ENCODE measurements around the gene PPP1R14B.

Gene PPP1R14B

GRCh38 chr11:64246871-64247728 is at the start of gene PPP1R14B:
Gene PPP1R14B, minus strand, starts transcription at chr11:64246943. Its CDS starts 270 bp downstream, at chr11:64246673.
- peak; percentile 82 for DNase-seq

GRCh38 chr11:64296236-64296635 is 49.5 kb upstream of the PPP1R14B start:
- no peak for DNase-seq

GRCh38 chr11:64295760-64296159 is 49.0 kb upstream of the PPP1R14B start:
- DNase-seq = no peak

GRCh38 chr11:64294774-64295173 is 48.0 kb upstream of the PPP1R14B start:
- DNase-seq = no peak

GRCh38 chr11:64292460-64293254 is 45.9 kb upstream of the PPP1R14B start:
- DNase-seq = no peak

- DNase-seq = no peak
Observed at GRCh38 chr11:64291752-64292459, 45.2 kb upstream of the PPP1R14B start.

- DNase-seq = no peak
Observed at GRCh38 chr11:64291262-64291751, 44.6 kb upstream of the PPP1R14B start, which contains the start of gene KCNK4. Gene KCNK4, plus strand, starts transcription at chr11:64291302. Its CDS starts 1,717 bp downstream, at chr11:64293019.

- no peak for DNase-seq
Observed at GRCh38 chr11:64290352-64291261, 43.9 kb upstream of the PPP1R14B start.

GRCh38 chr11:64289002-64289564 is 42.3 kb upstream of the PPP1R14B start:
- no peak for DNase-seq

GRCh38 chr11:64288353-64288750 is 41.6 kb upstream of the PPP1R14B start:
- no peak for DNase-seq

GRCh38 chr11:64287676-64288352 is 41.1 kb upstream of the PPP1R14B start:
- DNase-seq = no peak

- no peak for DNase-seq
Observed at GRCh38 chr11:64286801-64287159, 40.0 kb upstream of the PPP1R14B start.

GRCh38 chr11:64285885-64286800 is 39.4 kb upstream of the PPP1R14B start:
- no peak for DNase-seq

- peak; percentile 91 for DNase-seq
Observed at GRCh38 chr11:64284962-64285884, 38.5 kb upstream of the PPP1R14B start, which contains the start of gene GPR137. Gene GPR137, plus strand, starts transcription at chr11:64285848. Its CDS starts 677 bp downstream, at chr11:64286525.

GRCh38 chr11:64284048-64284961 is 37.6 kb upstream of the PPP1R14B start, which contains the start of gene BAD:
Gene BAD, minus strand, starts transcription at chr11:64284665. Its CDS starts 297 bp downstream, at chr11:64284368.
- DNase-seq = peak; percentile 95

- DNase-seq = no peak
Observed at GRCh38 chr11:64283092-64283491, 36.3 kb upstream of the PPP1R14B start.

All from CD4-positive, alpha-beta T cell treated with Interleukin-15 for 1 hour (primary cell).